Gastroesophageal sphincter (tissue), 3 donors: Measurements from ENCODE around the gene ODC1.

ENCODE experiments used
- POLR2AphosphoS5 ChIP-seq: sonication (generic); formaldehyde crosslinking; IDR thresholded peaks from one replicate; pipeline ENCODE4 v1.6.1; 2017; ENCODE audit warnings: antibody characterized with exemption
- TF ChIP-seq, protein P1 (sequence below), 4 experiments: fragments of 200-600 bp in 2 of 4; fragments of 450-650 bp in 2 of 4; sonication (generic) in 1 of 4; IDR thresholded peaks; one replicate each; pipeline ENCODE4 v1.5.1; 2017 to 2019; ENCODE audit warnings: antibody characterized with exemption in 4 of 4, mild to moderate bottlenecking in 2 of 4, moderate library complexity in 2 of 4

DNA sequence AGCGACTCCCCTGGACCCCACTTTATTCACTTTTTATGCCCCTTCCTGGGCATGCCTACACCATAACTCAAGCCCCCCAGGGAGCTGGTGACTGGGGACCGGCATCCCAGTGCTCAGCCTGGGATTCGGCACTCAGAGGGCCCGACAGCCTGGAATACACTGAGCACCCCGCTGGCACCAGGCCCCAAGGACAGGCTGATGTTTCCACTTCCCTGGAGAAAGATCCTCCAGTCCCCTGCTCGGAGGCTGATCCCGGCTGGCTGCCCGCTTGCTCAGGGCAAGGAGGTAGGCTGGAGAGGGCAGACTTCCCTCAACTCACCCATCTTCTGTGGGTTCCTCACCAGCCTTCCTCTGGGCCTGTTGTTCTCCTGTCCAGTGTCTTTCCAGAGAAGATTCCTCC lies 36.6 kb downstream of the ODC1 start:
- no peak for TF ChIP-seq POLR2AphosphoS5
- TF ChIP-seq, protein P1, sequence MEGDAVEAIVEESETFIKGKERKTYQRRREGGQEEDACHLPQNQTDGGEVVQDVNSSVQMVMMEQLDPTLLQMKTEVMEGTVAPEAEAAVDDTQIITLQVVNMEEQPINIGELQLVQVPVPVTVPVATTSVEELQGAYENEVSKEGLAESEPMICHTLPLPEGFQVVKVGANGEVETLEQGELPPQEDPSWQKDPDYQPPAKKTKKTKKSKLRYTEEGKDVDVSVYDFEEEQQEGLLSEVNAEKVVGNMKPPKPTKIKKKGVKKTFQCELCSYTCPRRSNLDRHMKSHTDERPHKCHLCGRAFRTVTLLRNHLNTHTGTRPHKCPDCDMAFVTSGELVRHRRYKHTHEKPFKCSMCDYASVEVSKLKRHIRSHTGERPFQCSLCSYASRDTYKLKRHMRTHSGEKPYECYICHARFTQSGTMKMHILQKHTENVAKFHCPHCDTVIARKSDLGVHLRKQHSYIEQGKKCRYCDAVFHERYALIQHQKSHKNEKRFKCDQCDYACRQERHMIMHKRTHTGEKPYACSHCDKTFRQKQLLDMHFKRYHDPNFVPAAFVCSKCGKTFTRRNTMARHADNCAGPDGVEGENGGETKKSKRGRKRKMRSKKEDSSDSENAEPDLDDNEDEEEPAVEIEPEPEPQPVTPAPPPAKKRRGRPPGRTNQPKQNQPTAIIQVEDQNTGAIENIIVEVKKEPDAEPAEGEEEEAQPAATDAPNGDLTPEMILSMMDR (IDR thresholded peaks at IDR 0.05), result no peak
